WI38 (cell line): ENCODE measurements around the gene CMTR2.

Experiments used
- H3K4me3 ChIP-seq: 2 replicates; pipeline ENCODE4 v1.5.1; 2011; ENCODE audit warnings: low read depth, mild to moderate bottlenecking, control low read depth, low read length
- TF ChIP-seq, protein P1 (sequence below): IDR thresholded peaks from 2 replicates; pipeline ENCODE4 v1.5.1; 2012; ENCODE audit warnings: low read depth, mild to moderate bottlenecking, control low read depth, low read length

CMTR2 gene

DNA sequence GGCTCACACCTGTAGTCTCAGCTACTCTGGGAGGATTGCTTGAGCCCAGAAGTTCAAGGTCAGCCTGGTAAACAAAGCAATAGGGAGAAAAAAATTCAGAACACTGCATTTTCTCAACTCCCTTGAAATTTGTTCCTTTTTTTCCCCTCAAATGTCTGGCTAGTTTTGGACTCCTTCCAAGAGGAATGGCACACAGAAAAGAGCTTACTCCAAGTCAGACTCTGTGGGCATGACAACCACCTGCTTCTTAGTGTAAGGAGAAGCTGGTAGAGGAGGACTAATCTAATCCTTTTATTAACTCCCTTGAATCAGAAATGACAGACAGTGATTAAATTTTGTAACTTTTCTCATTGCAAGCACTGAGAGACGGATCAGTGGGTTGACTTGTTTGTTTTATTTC, 30.8 kb downstream of the CMTR2 start:
- no peak overlapping the region for H3K4me3 ChIP-seq
- TF ChIP-seq, protein P1, sequence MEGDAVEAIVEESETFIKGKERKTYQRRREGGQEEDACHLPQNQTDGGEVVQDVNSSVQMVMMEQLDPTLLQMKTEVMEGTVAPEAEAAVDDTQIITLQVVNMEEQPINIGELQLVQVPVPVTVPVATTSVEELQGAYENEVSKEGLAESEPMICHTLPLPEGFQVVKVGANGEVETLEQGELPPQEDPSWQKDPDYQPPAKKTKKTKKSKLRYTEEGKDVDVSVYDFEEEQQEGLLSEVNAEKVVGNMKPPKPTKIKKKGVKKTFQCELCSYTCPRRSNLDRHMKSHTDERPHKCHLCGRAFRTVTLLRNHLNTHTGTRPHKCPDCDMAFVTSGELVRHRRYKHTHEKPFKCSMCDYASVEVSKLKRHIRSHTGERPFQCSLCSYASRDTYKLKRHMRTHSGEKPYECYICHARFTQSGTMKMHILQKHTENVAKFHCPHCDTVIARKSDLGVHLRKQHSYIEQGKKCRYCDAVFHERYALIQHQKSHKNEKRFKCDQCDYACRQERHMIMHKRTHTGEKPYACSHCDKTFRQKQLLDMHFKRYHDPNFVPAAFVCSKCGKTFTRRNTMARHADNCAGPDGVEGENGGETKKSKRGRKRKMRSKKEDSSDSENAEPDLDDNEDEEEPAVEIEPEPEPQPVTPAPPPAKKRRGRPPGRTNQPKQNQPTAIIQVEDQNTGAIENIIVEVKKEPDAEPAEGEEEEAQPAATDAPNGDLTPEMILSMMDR, result no peak

DNA sequence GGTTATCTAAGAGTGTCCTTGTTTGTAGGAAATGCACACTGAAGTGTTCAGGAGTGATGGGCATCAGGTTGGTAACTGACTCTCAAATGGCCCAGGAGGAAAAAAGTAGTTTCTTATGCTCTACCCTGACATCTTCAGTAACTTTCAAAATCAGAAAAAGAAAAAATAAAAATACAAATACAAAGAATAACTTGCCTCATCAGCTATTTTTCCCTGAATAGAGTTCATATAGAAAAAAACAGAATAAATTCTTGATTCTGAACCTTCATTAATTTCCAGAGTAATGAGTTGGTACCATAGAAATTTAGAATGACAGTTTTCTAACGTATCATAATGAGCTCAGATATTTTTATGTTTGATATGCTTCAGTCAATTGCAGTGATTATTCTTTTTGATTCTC, 31.4 kb downstream of the CMTR2 start:
- TF ChIP-seq, protein P1, result no peak
- no peak overlapping the region for H3K4me3 ChIP-seq

DNA sequence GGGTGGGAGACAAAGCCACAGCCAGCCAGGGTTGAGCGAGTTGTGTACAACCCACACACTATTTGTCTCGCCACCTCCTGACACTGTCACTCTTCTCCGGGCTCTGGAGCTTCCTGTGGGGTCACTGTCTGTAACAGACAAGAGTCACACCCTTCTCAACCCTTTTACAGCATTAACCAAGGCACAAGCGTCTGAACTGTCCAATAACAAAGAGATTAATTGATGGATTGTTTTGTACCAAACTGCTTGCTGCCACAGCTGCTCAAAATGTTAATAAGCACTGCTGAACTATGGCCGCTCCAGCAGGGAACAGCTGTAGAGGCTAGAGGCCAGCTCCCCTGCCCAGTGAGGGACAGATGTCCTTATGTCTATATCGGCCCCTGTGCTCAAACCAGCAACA, 33.5 kb downstream of the CMTR2 start:
- TF ChIP-seq, protein P1, result no peak
- no peak overlapping the region for H3K4me3 ChIP-seq

DNA sequence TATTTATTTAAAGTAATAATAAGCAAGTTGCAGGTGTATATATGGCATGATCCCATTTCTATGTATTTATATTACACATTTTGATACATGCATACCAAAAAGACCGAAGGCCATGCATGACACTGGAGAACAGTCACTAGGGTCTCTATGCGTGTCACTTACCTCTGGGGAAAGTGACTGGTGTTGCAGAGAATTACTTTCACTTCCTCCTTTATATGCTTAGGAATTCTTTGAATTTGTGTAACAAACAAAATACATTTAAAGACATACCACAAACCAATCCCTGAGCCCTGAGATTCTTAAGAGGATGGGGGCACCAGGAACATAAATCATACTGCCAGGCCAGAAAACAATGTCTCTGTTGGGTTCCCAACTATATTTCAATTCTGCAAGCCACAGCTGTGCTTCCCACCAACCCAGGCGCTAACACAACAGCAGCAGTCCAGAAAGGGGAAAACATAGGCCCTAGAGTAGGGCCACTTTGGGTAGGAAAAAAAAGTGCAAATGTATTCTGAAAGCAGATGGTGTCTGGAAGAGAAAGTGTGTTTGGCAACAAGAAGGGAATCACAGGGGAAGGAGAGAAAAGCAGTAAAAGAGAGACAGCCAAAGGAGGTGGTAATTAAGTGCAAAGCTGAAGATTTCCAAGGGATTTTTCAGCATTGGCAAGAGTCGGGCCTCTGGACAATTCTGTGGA, 34.2 kb downstream of the CMTR2 start:
- no peak overlapping the region for H3K4me3 ChIP-seq
- TF ChIP-seq, protein P1, result no peak

DNA sequence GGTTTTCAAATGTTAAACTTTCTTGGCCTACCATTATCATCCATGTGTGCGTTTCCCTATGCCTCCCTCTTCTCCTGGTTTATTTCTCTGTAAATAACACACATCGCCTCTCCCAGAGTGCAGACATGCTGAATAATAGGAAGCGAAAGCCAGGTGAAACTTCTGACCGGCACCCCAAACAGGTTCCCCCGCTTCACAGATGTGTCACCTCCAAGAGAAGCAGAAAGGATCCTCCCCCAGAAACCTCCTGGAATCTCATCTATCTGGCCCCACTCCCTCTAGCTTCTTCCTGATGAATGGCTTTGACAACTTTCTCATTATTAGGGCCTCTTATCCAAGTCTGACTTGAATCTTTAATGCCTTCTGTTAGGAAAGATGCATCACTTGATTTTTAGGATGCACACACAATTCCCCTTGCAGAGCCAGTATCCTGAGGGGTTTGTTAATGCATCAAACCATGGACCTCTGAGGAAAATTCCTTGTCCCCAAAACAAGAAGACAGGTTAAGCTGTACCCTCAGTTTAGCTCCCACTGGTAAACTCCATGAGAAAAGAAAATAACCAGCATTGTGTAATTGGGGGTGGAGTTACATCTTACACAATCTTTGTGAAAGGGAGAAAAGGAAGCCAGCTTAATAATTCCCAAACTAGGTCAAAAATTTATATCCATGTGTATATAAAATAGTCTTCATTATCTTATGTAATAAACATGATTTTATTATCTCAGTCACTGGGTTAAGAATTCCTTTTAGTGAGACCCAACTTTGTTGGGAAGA, 38.6 kb downstream of the CMTR2 start:
- no peak overlapping the region for H3K4me3 ChIP-seq
- TF ChIP-seq, protein P1, result no peak

DNA sequence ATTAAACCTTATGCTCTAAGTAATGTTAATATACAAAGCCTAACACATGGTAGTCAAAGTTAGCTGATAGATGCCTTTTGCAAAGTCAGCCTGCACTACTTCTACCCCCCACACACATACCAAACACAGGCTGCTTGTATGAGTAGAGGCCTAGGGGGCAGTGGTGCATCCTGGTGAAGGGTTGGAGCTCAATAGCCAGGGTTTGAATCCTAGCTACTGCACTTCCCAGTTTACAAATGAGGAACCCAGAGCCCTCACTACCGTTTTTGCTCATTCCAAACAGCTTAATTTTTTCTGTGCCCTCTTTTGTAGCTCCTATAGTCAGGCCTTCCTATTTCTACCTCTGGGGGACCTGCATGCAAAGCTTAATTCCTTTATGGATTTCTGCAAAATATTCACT, 39.8 kb downstream of the CMTR2 start:
- TF ChIP-seq, protein P1, result no peak
- no peak overlapping the region for H3K4me3 ChIP-seq

DNA sequence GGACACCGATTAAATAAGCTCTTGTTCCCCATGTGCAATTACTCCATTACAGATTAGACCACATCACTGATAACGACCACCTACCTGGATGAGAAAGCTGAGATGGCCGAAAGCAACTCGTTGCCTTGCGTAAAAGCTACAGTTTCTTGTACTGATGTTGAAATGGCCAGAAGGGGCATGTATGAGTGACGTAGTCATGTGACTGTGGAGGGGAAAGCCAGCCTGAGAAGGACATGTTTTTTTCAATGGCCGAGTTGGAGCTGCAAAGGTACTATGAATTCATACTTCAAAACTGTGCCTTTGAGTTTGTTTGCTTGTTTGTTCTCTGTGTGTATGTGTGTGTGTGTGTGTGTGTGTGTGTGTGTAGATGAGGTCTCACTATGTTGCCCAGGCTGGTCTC, 41.7 kb downstream of the CMTR2 start:
- TF ChIP-seq, protein P1, result no peak
- no peak overlapping the region for H3K4me3 ChIP-seq
